ENCODE data around the gene MAP4K2.

- TF ChIP-seq POLR2AphosphoS5 (IDR thresholded peaks at IDR 0.05; ENCODE audit: low read depth, low read length) (peak; percentile 43; the same call in 1 of the 2 replicates), POLR2A (IDR thresholded peaks at IDR 0.05; ENCODE audit: low read depth, low read length) (peak; percentile 22; the same call in 1 of the 2 replicates)
Observed at GRCh38 chr11:64759722-64760719, 43.0 kb downstream of the MAP4K2 start, which contains the start of gene PYGM.

Measured in GM12891 (cell line).